DMS114 treated with DMSO at 0.1 percent for 48 hours (cell line): ENCODE data around the gene TMC2.
"Not testable (repeated sequence)": the region's sequence is repeated elsewhere in the genome, so short reads cannot be mapped to it uniquely, and the experiment has no call there.

Experiments
- DNase-seq: peaks from one replicate; lab custom pipeline; 2025; ENCODE audit not compliant: unreplicated experiment; lab: John Stamatoyannopoulos, UW

The TMC2 gene

GRCh38 chr20:2524709-2525506, 11.5 kb upstream of the TMC2 start:
- DNase-seq = peak; percentile 69

- not testable (repeated sequence) for DNase-seq
Measured at GRCh38 chr20:2526218-2526583, 10.2 kb upstream of the TMC2 start.

GRCh38 chr20:2527762-2528161, 8.6 kb upstream of the TMC2 start:
- DNase-seq = no peak

- no peak for DNase-seq
Measured at GRCh38 chr20:2528671-2529271, 7.6 kb upstream of the TMC2 start.

GRCh38 chr20:2533118-2533517, 3.3 kb upstream of the TMC2 start:
- DNase-seq = no peak

GRCh38 chr20:2535711-2536559, 438 bp upstream of the TMC2 start:
- DNase-seq = no peak

GRCh38 chr20:2537101-2537500, 728 bp downstream of the TMC2 start:
- DNase-seq = no peak

- no peak for DNase-seq
Measured at GRCh38 chr20:2538356-2538755, 2.0 kb downstream of the TMC2 start.

GRCh38 chr20:2538931-2539720, 2.8 kb downstream of the TMC2 start:
- no peak for DNase-seq

GRCh38 chr20:2541940-2542339, 5.6 kb downstream of the TMC2 start:
- no peak for DNase-seq

GRCh38 chr20:2542361-2542760, 6.0 kb downstream of the TMC2 start:
- DNase-seq = no peak

GRCh38 chr20:2544211-2544610, 7.8 kb downstream of the TMC2 start:
- no peak for DNase-seq

GRCh38 chr20:2545594-2545993, 9.2 kb downstream of the TMC2 start:
- DNase-seq = no peak

GRCh38 chr20:2557873-2558580, 21.7 kb downstream of the TMC2 start:
- DNase-seq = no peak

GRCh38 chr20:2558581-2559278, 22.4 kb downstream of the TMC2 start:
- DNase-seq = no peak

- DNase-seq = no peak
Measured at GRCh38 chr20:2559279-2559626, 22.9 kb downstream of the TMC2 start.

- no peak for DNase-seq
Measured at GRCh38 chr20:2559651-2560050, 23.3 kb downstream of the TMC2 start.

- no peak for DNase-seq
Measured at GRCh38 chr20:2563116-2563515, 26.7 kb downstream of the TMC2 start.

- DNase-seq = no peak
Measured at GRCh38 chr20:2564406-2564805, 28.0 kb downstream of the TMC2 start.

- DNase-seq = no peak
Measured at GRCh38 chr20:2575682-2576081, 39.3 kb downstream of the TMC2 start.
